H1 (cell line): ENCODE data around the gene COL9A2. TPM values are rescaled to one million over a fixed set of nuclear protein-coding genes. Genes with fewer than 3 reads are reported as not detected.

Experiments used
- CTCF ChIA-PET: fragments of 300-600 bp; sonication (Branson Sonifier 250); formaldehyde crosslinking; loops from one replicate; lab custom pipeline; 2021; ENCODE audit not compliant: partially characterized antibody; lab: Charles Lee
- POLR2A ChIA-PET: fragments of 300-600 bp; sonication (Branson Sonifier 250); formaldehyde crosslinking; loops from one replicate; lab custom pipeline; 2021; ENCODE audit warnings: inconsistent platforms; ENCODE audit not compliant: partially characterized antibody; lab: Charles Lee
- DNase-seq, 2 experiments: peaks; one replicate each; pipeline versions ENCODE4 v3.0.0 to v3.0.0-alpha.2; 2010 to 2022; ENCODE audit warnings: low spot score in 2 of 2, low read depth in 1 of 2, mixed read lengths in 1 of 2
- FAIRE-seq: peaks from 2 replicates; lab custom pipeline; 2011; peaks lifted over from hg19 to GRCh38; lab: Jason Lieb, UNC
- H2AFZ ChIP-seq: 2 replicates; pipeline ENCODE4 v1.8.1; 2012; ENCODE audit warnings: low read length, inconsistent platforms
- H2AK5ac ChIP-seq: 2 replicates; pipeline ENCODE4 v1.6.1; 2013; ENCODE audit warnings: low read depth, low read length
- H2BK120ac ChIP-seq: replicated peaks from 2 replicates; pipeline ENCODE3; 2013; ENCODE audit warnings: low read depth, low read length, inconsistent platforms
- H2BK12ac ChIP-seq: 2 replicates; pipeline ENCODE4 v1.6.1; 2013; ENCODE audit warnings: low read depth, low read length
- H2BK15ac ChIP-seq: 2 replicates; pipeline ENCODE4 v1.6.1; 2013; ENCODE audit warnings: low read length
- H2BK20ac ChIP-seq: 2 replicates; pipeline ENCODE4 v1.6.1; 2013; ENCODE audit warnings: low read length
- H2BK5ac ChIP-seq: 2 replicates; pipeline ENCODE4 v1.6.1; 2013; ENCODE audit warnings: low read depth, low read length
- H3K14ac ChIP-seq: 2 replicates; pipeline ENCODE4 v1.6.1; 2013; ENCODE audit warnings: inconsistent platforms; ENCODE audit not compliant: insufficient read length
- H3K18ac ChIP-seq: 2 replicates; pipeline ENCODE4 v1.6.1; 2013; ENCODE audit warnings: low read length; ENCODE audit errors: extremely low read depth
- H3K23ac ChIP-seq: 2 replicates; pipeline ENCODE4 v1.6.1; 2013; ENCODE audit warnings: inconsistent platforms; ENCODE audit not compliant: insufficient read length
- H3K23me2 ChIP-seq: 2 replicates; pipeline ENCODE4 v1.6.1; 2013; ENCODE audit warnings: low read depth, low read length
- H3K27ac ChIP-seq: 2 replicates; pipeline ENCODE4 v1.6.1; 2011; ENCODE audit warnings: low read depth, low read length, inconsistent platforms
- H3K27me3 ChIP-seq, 4 experiments: replicated peaks in 1 of 4; 1 replicate in 1 of 4; 2 replicates in 3 of 4; pipeline versions ENCODE4 v1.6.1 to v1.8.1; 2011 to 2013; ENCODE audit warnings: low read length in 3 of 4, mild to moderate bottlenecking in 3 of 4, inconsistent platforms in 2 of 4, mixed read lengths in 2 of 4, moderate library complexity in 1 of 4; ENCODE audit not compliant: control insufficient read depth in 3 of 4, insufficient read depth in 3 of 4; ENCODE audit errors: extremely low read depth in 1 of 4
- H3K36me3 ChIP-seq, 4 experiments: 2 replicates each; pipeline versions ENCODE4 v1.6.1 to v1.8.1; 2011 to 2013; ENCODE audit warnings: mild to moderate bottlenecking in 4 of 4, low read length in 3 of 4, moderate library complexity in 2 of 4, control low read depth in 1 of 4, inconsistent platforms in 1 of 4; ENCODE audit not compliant: insufficient read depth in 4 of 4, control insufficient read depth in 2 of 4
- H3K4ac ChIP-seq: replicated peaks from 2 replicates; pipeline ENCODE3; 2013; ENCODE audit warnings: low read length, low read depth, mixed read lengths, inconsistent platforms; ENCODE audit not compliant: insufficient read length
- H3K4me1 ChIP-seq, 4 experiments: replicated peaks in 1 of 4; 1 replicate in 1 of 4; 2 replicates in 3 of 4; pipeline versions ENCODE4 v1.6.1 to v1.8.1; 2011 to 2013; ENCODE audit warnings: low read length in 3 of 4, inconsistent platforms in 2 of 4, mixed read lengths in 1 of 4; ENCODE audit not compliant: insufficient read depth in 4 of 4, control insufficient read depth in 3 of 4
- H3K4me2 ChIP-seq, 2 experiments: 2 replicates each; pipeline versions ENCODE4 v1.6.1 to v1.8.1; 2011 to 2013; ENCODE audit warnings: low read depth in 2 of 2, low read length in 2 of 2, control low read depth in 1 of 2, inconsistent platforms in 1 of 2, mild to moderate bottlenecking in 1 of 2; ENCODE audit not compliant: insufficient read depth in 1 of 2
- H3K4me3 ChIP-seq, 4 experiments: fragments of 200-600, 300-600 bp in 1 of 4; sonication (generic), shearing (Covaris generic), sonication (Bioruptor Twin) in 1 of 4; 2 replicates each; pipeline versions ENCODE4 v1.5.1 to v1.8.1; 2011 to 2016; ENCODE audit warnings: low read length in 4 of 4, low read depth in 3 of 4, control low read depth in 2 of 4, inconsistent platforms in 2 of 4, mild to moderate bottlenecking in 2 of 4, mixed read lengths in 1 of 4, moderate library complexity in 1 of 4; ENCODE audit not compliant: insufficient read depth in 2 of 4; ENCODE audit errors: extremely low read depth in 1 of 4
- H3K56ac ChIP-seq: replicated peaks from 2 replicates; pipeline ENCODE3; 2013; ENCODE audit warnings: low read depth, mild to moderate bottlenecking, mixed read lengths, low read length, inconsistent platforms; ENCODE audit not compliant: insufficient read length
- H3K79me1 ChIP-seq: 2 replicates; pipeline ENCODE4 v1.6.1; 2013; ENCODE audit warnings: low read depth, low read length, control low read depth
- H3K79me2 ChIP-seq, 2 experiments: 2 replicates each; pipeline versions ENCODE4 v1.6.1 to v1.8.1; 2012 to 2013; ENCODE audit warnings: low read length in 2 of 2, mild to moderate bottlenecking in 2 of 2, inconsistent platforms in 1 of 2; ENCODE audit not compliant: insufficient read depth in 2 of 2, control insufficient read depth in 1 of 2
- H3K9ac ChIP-seq, 4 experiments: replicated peaks in 1 of 4; 1 replicate in 1 of 4; 2 replicates in 3 of 4; pipeline versions ENCODE4 v1.6.1 to v1.8.1; 2011 to 2013; ENCODE audit warnings: low read depth in 3 of 4, low read length in 3 of 4, control low read depth in 2 of 4, mild to moderate bottlenecking in 2 of 4, moderate library complexity in 2 of 4, inconsistent platforms in 1 of 4; ENCODE audit errors: extremely low read depth in 1 of 4
- H3K9me3 ChIP-seq, 2 experiments: 2 replicates each; pipeline versions ENCODE4 v1.6.1 to v1.8.1; 2012 to 2013; ENCODE audit warnings: mild to moderate bottlenecking in 2 of 2, moderate library complexity in 2 of 2, control low read depth in 1 of 2, inconsistent platforms in 1 of 2, low read depth in 1 of 2, low read length in 1 of 2, mixed read lengths in 1 of 2; ENCODE audit not compliant: insufficient read depth in 2 of 2
- H4K20me1 ChIP-seq, 2 experiments: replicated peaks in 1 of 2; 2 replicates each; pipeline versions ENCODE3 to v1.8.1; 2011 to 2013; ENCODE audit warnings: inconsistent platforms in 2 of 2, low read length in 2 of 2, mild to moderate bottlenecking in 1 of 2; ENCODE audit not compliant: insufficient read depth in 2 of 2, control insufficient read depth in 1 of 2
- H4K5ac ChIP-seq: 2 replicates; pipeline ENCODE4 v1.6.1; 2013; ENCODE audit warnings: low read length, low read depth, mixed read lengths, inconsistent platforms; ENCODE audit not compliant: insufficient read length
- H4K8ac ChIP-seq: 2 replicates; pipeline ENCODE4 v1.8.0; 2013; ENCODE audit warnings: mild to moderate bottlenecking, moderate library complexity, low read length, inconsistent platforms; ENCODE audit not compliant: insufficient read depth; ENCODE audit errors: extremely low read depth
- H4K91ac ChIP-seq: replicated peaks from 2 replicates; pipeline ENCODE3; 2013; ENCODE audit warnings: low read length, mixed read lengths, inconsistent platforms; ENCODE audit not compliant: insufficient read length
- YY1 ChIP-seq: IDR thresholded peaks from 2 replicates; pipeline ENCODE4 v1.6.1; 2011; ENCODE audit warnings: low read depth, mild to moderate bottlenecking, low read length
- WGBS, 2 experiments: shearing (Covaris generic) in 1 of 2; methylation state at CpG; one replicate each; pipeline versions ENCODE4 v1.1.6 to v1.1.7; 2013 to 2015; ENCODE audit warnings: low lambda C conversion rate in 2 of 2, mixed read lengths in 2 of 2, inconsistent platforms in 1 of 2, low coverage in 1 of 2, missing lambda C conversion rate in 1 of 2; ENCODE audit not compliant: insufficient replicate concordance in 2 of 2, insufficient coverage in 1 of 2, insufficient read length in 1 of 2; ENCODE audit errors: extremely low coverage in 1 of 2, missing lambda C conversion rate in 1 of 2; 5-methylcytosine and 5-hydroxymethylcytosine counted together
- polyA plus RNA-seq, 7 experiments: library from polyadenylated mRNA; depleted of rRNA in 3 of 7; stranded (reverse) in 5 of 7; unstranded in 2 of 7; fragments of >200 nt in 5 of 7; fragments of 200-250 nt in 2 of 7; gene quantifications; 1 replicate in 5 of 7; 2 replicates in 1 of 7; 4 replicates in 1 of 7; pipeline versions ENCODE4 v1.2.1 to v1.2.3, GENCODE V29; 2011 to 2013; ENCODE audit warnings: missing spikeins in 2 of 7, mixed read lengths in 2 of 7
- total RNA-seq: library from RNA; stranded (reverse); fragmentation: NEBNext Ultra II Directional; extraction: Animal tissue kit (Norgen Biotek cat#: 25700); gene quantifications from 2 replicates; pipeline ENCODE4 v1.2.1, GENCODE V29; 2021

Gene COL9A2
- total and polyA plus RNA-seq, 2 of the 8 experiments (the other 6 are each of a cell fraction or from before 2014, with no cell fraction given), result 3.2 to 3.3 TPM

DNA sequence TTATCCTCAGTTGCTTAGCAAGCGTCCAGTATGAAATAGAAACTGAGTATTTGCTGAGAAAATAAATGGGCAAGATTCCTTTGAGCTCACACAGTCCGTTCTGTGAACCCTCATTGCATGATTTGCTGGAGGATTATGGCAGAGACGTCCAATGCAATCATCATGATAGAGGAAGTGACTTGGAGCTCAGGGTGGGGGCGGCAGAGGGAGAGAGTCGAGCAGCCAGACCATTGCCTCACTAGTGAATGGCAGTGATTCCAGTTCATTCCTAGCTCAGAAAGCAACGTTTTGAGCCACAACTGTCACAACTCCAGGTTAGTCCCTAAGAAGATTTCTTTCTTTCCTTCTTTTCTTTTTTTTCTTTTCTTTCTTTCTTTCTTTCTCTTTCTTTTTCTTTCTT, 27.5 kb upstream of the COL9A2 start:
- Histone ChIP-seq H3K27ac (no peak overlapping the region), H3K23ac (no peak overlapping the region), H2AFZ (no peak overlapping the region), H3K56ac (no peak overlapping the region), H3K18ac (no peak overlapping the region), H3K36me3 (no peaks in the 10 kb centered on the region), H4K91ac (no peak overlapping the region), H3K4me1 (no peaks in the 10 kb centered on the region), H2BK120ac (no peak overlapping the region), H3K4ac (no peak overlapping the region), H3K4me3 (no peak overlapping the region), H2BK5ac (no peak overlapping the region), H3K9me3 (no peaks in the 10 kb centered on the region), H3K9ac (no peak overlapping the region), H3K27me3 (no peaks in the 10 kb centered on the region), H3K79me2 (no peaks in the 10 kb centered on the region), H4K20me1 (no peaks in the 10 kb centered on the region), H3K4me2 (no peak overlapping the region), H4K8ac (no peak overlapping the region), H2BK15ac (no peak overlapping the region), H3K23me2 (no peaks in the 10 kb centered on the region), H3K79me1 (no peaks in the 10 kb centered on the region), H2AK5ac (no peak overlapping the region), H4K5ac (no peak overlapping the region), H2BK12ac (no peak overlapping the region), H2BK20ac (no peak overlapping the region), H3K14ac (no peak overlapping the region)
- ChIA-PET CTCF (interaction anchor here (0.7 to 1.4 kb wide), 6 partner anchors 12 to 268 kb away, joined by 3 to 6 read pairs (median 3); no protein-coding TSS in a partner anchor), POLR2A (interaction anchor here (1.2 kb wide), 1 partner anchor 87 kb away, joined by 3 read pairs; the partner anchor contains the start of gene ZMPSTE24)
- WGBS, 2 experiments, result 77% methylated on average over 6 of the region's 6 CpGs; no CpG with 5 or more reads in 1 of the 2 experiments
- FAIRE-seq, result no peak
- DNase-seq, result no peak
- TF ChIP-seq YY1, result no peak
